ENCODE data around the gene HMOX1.

HMOX1 gene

DNA sequence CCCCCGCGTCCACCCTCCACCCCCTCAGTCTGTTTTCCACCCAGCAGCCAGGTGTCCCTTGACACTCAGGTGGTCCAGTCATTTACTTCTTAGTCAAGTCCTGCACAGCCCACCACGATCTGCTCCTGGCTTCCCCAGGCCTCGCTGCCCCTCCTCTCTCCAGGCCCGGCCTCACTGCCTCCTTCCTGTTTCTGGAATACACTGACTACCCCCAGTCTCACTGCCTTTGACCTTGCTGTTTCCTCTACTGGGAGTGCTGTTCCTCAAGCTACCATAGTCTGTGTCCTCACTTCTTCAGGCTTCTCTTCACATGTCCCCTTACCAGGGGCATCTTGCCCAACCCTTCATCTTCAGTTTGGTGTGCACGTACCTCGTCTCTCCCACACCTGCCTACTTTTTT, 26.5 kb downstream of the HMOX1 start:
- Histone ChIP-seq H3K4me3 (ENCODE audit: low read depth, low read length) (no peak overlapping the region), H3K36me3 (replicated peaks) (no peaks in the 10 kb centered on the region), H3K27me3 (replicated peaks) (no peaks in the 10 kb centered on the region), H3K27ac (no peak overlapping the region)
- in situ Hi-C loops (cut with HindIII; ENCODE audit: low pct_ligation_motif_present, low sequenced_read_pairs) = no loop called here
- no peak for DNase-seq
- TF ChIP-seq, protein P1, sequence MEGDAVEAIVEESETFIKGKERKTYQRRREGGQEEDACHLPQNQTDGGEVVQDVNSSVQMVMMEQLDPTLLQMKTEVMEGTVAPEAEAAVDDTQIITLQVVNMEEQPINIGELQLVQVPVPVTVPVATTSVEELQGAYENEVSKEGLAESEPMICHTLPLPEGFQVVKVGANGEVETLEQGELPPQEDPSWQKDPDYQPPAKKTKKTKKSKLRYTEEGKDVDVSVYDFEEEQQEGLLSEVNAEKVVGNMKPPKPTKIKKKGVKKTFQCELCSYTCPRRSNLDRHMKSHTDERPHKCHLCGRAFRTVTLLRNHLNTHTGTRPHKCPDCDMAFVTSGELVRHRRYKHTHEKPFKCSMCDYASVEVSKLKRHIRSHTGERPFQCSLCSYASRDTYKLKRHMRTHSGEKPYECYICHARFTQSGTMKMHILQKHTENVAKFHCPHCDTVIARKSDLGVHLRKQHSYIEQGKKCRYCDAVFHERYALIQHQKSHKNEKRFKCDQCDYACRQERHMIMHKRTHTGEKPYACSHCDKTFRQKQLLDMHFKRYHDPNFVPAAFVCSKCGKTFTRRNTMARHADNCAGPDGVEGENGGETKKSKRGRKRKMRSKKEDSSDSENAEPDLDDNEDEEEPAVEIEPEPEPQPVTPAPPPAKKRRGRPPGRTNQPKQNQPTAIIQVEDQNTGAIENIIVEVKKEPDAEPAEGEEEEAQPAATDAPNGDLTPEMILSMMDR (IDR thresholded peaks at IDR 0.05; ENCODE audit: low read depth, low read length, missing control alignments) = no peak

DNA sequence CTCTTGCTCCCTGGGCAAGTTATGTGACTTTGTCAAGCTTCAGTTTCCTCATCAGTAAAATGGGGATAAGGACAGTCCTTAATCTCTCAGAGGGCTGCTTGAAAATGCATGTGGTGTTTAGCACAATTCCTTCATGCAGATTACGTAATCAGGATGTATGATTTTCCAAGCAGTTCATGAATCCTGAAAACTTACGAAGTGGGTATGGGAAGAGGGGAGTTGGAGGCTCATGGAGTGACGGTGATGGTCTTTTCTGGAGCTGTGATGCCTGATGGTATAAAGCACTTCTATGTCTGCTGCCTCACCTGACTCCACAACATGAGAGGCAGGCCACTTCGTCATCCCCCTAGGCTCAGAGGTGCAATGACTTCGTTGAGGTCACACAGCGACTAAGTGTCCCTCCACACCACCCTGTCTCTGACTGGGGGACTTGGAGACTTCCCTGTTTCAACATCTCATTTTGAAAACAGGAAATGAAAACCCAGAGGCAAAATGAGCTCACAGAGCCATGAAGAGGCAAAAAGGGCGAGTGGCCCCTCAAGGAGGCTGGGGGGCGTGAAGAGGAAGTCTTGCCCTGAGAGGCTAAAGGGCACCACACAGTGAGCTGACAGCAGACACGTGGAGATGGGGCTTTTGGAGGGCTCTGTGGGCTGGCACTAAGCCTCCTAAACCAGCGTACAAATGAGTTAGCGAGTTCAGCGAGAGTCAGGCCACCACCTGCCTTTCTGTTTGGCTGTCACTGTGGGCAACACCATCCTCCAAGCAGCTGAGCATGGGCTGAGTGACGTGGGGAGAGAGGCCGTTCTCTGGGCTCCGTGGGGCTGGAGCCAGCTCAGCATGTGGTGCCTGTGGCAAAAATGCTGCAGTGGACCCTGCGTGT, 29.1 kb downstream of the HMOX1 start:
- TF ChIP-seq, protein P1 (IDR thresholded peaks at IDR 0.05; ENCODE audit: low read depth, low read length, missing control alignments) = no peak
- H3K4me3 ChIP-seq (ENCODE audit: low read depth, low read length) = no peak overlapping the region
- in situ Hi-C loops (cut with HindIII; ENCODE audit: low pct_ligation_motif_present, low sequenced_read_pairs) = no loop called here
- H3K27me3 ChIP-seq (replicated peaks) = no peaks in the 10 kb centered on the region
- no peak overlapping the region for H3K27ac ChIP-seq
- DNase-seq = no peak
- H3K36me3 ChIP-seq (replicated peaks) = no peaks in the 10 kb centered on the region

DNA sequence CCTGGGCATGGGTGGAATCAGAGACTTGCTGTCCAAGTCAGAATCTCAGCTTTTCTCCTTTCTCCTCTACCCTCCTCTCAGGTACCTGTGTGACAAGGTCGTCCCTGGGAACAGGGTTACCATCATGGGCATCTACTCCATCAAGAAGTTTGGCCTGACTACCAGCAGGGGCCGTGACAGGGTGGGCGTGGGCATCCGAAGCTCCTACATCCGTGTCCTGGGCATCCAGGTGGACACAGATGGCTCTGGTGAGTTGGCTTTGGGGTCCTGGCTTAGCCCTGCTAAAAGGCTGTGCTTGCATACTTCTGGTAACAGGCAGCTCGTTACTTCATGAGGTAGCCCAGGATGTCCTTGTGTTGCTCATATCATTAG, 29.8 kb downstream of the HMOX1 start:
- Histone ChIP-seq H3K27ac (no peak overlapping the region), H3K4me3 (ENCODE audit: low read depth, low read length) (no peak overlapping the region), H3K27me3 (replicated peaks) (no peaks in the 10 kb centered on the region), H3K36me3 (replicated peaks) (no peaks in the 10 kb centered on the region)
- DNase-seq = no peak
- TF ChIP-seq, protein P1 (IDR thresholded peaks at IDR 0.05; ENCODE audit: low read depth, low read length, missing control alignments) = no peak
- in situ Hi-C loops (cut with HindIII; ENCODE audit: low pct_ligation_motif_present, low sequenced_read_pairs) = no loop called here

DNA sequence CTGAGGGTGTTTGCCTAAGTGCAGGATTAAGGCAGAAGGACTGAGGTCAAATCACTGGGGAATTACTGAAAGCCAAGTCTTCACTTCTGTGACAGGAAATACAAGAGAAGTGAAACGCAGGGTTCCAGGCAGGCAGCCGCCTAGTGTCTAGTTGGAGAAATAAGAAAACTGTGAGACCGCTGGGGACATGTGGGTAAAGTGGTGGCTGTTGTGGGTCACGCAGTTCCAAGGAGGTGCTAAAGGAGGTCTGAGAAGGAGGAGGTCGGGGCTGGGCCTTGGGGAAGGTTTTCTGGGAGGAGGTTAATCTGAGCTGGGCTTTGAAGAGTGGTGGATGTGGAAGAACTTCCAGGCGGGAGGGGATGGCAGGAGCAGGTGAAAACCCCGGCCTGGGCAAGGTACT, 30.2 kb downstream of the HMOX1 start:
- Histone ChIP-seq H3K36me3 (replicated peaks) (no peaks in the 10 kb centered on the region), H3K27ac (no peak overlapping the region), H3K4me3 (ENCODE audit: low read depth, low read length) (no peak overlapping the region), H3K27me3 (replicated peaks) (no peaks in the 10 kb centered on the region)
- TF ChIP-seq, protein P1 (IDR thresholded peaks at IDR 0.05; ENCODE audit: low read depth, low read length, missing control alignments) = no peak
- in situ Hi-C loops (cut with HindIII; ENCODE audit: low pct_ligation_motif_present, low sequenced_read_pairs) = no loop called here
- DNase-seq = no peak

DNA sequence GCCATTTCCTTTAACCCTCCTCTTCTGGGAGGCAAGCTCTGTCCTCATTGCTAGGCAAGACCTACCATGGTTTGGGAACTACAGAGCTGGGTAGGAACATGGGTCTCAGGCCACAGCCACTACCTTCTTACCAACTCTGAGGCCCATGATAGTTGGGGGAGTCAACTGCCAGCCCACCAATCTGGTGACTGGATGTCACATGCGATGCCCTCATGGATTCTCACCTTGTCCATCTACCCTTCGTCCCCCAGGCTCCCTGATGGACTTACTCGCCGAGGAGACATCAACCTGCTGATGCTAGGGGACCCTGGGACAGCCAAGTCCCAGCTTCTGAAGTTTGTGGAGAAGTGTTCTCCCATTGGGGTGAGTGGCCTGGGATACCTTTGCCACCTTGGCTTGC, 32.7 kb downstream of the HMOX1 start:
- in situ Hi-C loops (cut with HindIII; ENCODE audit: low pct_ligation_motif_present, low sequenced_read_pairs) = no loop called here
- Histone ChIP-seq H3K27ac (no peak overlapping the region), H3K4me3 (ENCODE audit: low read depth, low read length) (no peak overlapping the region), H3K36me3 (replicated peaks) (no peaks in the 10 kb centered on the region), H3K27me3 (replicated peaks) (no peaks in the 10 kb centered on the region)
- TF ChIP-seq, protein P1 (IDR thresholded peaks at IDR 0.05; ENCODE audit: low read depth, low read length, missing control alignments) = no peak
- DNase-seq = no peak

DNA sequence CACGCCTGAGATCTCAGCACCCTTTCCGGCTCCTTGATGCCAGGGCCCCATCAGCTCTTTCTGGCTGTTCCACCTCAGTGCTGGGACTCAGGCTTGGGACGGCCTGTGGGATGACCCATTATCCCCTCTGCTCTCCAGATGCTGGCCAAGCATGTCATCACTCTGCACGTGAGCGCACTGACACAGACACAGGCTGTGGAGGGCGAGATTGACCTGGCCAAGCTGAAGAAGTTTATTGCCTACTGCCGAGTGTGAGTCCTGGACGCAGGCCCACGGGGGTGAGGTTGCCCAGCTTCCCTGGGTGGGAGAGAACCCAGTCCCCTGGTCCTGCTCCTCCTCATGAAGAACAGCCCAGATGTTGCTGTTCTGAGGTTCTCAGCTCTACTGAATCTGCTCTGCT, 36.7 kb downstream of the HMOX1 start:
- Histone ChIP-seq H3K27me3 (replicated peaks) (no peaks in the 10 kb centered on the region), H3K4me3 (ENCODE audit: low read depth, low read length) (no peak overlapping the region), H3K36me3 (replicated peaks) (no peaks in the 10 kb centered on the region), H3K27ac (no peak overlapping the region)
- DNase-seq = no peak
- TF ChIP-seq, protein P1 (IDR thresholded peaks at IDR 0.05; ENCODE audit: low read depth, low read length, missing control alignments) = no peak
- in situ Hi-C loops (cut with HindIII; ENCODE audit: low pct_ligation_motif_present, low sequenced_read_pairs) = no loop called here

All from brain microvascular endothelial cell (primary cell).